GM18868 (cell line): ENCODE data around the gene CCR5AS.

Experiments
- ATAC-seq: cut with Tn5 transposase; IDR thresholded peaks from one replicate; pipeline ENCODE4 v1.9.1; 2021; ENCODE audit warnings: mild to moderate bottlenecking, moderate library complexity; ENCODE audit not compliant: unreplicated experiment

The CCR5AS gene

GRCh38 chr3:46321461-46322104 lies 85.3 kb downstream of the CCR5AS start:
- ATAC-seq, result no peak

DNA sequence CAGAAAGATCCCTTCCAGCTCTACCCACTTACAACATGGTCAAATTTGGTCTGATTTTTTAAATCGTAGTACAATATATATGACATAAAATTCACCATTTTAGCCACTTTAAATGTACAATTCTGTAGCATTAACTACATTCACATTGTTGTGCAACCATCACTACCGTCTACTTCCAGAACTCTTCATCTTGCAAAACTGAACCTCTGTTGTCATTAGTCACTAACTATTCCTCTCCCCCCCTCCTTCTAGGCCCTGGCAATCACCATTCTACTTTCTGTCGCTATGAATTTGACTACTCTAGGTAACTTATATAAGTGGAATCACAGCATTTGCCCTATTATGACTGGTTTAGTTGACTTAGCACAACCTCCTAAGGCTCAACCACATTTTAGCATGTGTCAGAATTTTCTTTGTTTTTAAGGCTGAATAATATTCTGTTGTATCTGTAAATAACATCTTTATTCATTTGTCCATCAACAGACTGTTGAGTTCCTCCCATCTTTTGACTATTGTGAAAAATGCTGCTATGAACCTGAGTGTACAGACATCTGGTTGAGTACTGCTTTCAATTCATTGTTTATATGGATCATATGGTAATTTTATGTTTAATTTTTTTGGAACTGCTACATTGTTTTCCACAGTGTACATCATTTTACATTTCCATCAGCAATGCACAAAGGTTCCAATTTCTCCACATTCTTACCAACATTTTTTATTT lies 88.5 kb downstream of the CCR5AS start:
- no peak for ATAC-seq

DNA sequence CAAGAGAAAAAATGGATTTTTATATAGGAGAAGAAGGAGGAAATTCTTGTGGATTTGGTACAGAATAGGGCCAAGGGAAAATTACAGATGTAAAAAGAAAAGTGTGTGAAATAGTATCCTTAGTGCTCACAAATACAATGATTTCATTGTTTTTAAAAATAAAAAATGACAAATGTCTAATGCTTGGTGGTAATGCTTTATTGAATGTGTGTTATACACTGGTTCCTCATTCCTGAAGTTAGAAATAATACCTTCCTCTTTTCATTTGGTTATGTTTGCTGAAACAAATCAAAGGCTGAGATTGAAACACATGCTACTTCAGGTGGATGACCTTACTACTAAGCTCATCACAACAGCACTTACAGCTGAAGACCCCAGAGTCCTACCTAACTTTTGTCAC lies 90.7 kb downstream of the CCR5AS start:
- ATAC-seq, result no peak

DNA sequence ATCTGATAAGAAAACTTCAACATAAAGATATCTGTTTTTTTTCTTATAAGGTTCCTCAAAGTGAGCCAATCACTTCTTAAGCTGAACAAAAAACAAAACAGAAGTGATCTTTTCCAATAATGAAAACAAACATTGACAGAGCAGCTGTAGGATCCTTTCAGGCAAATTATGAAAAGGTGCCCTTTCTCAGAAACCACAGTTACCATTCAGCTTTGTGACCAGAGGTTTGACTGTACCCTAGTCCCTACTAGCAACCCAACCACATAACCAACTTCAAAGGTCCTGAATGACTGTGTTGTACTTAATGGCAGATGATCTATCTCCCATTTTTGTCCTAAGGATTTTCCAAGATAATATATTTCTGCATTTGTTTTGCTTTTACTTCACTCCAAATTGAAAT lies 92.3 kb downstream of the CCR5AS start:
- ATAC-seq, result no peak
